ENCODE data around the gene MED22. TPM values are rescaled to one million over a fixed set of nuclear protein-coding genes. Genes with fewer than 3 reads are reported as not detected.

Gene MED22
- polyA plus RNA-seq, 1 donor (not counting 4 experiments of a cell fraction or from before 2014, with no cell fraction given) = 15.9 TPM

- no peak for TF ChIP-seq EZH2 (IDR thresholded peaks at IDR 0.05; ENCODE audit: low read length)
- peak in 2 of 3 experiments; percentile 24 to 51 for TF ChIP-seq CTCF (optimal IDR thresholded peaks at IDR 0.05 in 1 of 3, IDR thresholded peaks at IDR 0.05 in 1 of 3, conservative IDR thresholded peaks at IDR 0.05 in 1 of 3; ENCODE audit: extremely low read depth in 1 of 3, insufficient read depth in 2 of 3, low read length in 3 of 3)
- Histone ChIP-seq H3K27me3 (ENCODE audit: control insufficient read depth, extremely low read depth, insufficient read depth, low read length) (peaks cover 15% of the 10 kb centered on the region), H3K9me3 (ENCODE audit: control insufficient read depth, low read depth, low read length) (no peaks in the 10 kb centered on the region), H3K79me2 (ENCODE audit: control insufficient read depth, insufficient read depth, low read length) (no peaks in the 10 kb centered on the region), H3K27ac (ENCODE audit: control insufficient read depth, insufficient read depth, low read length) (no peak overlapping the region), H3K9me1 (ENCODE audit: control insufficient read depth, extremely low read depth, insufficient read depth, low read length) (no peaks in the 10 kb centered on the region), H3K36me3 (ENCODE audit: control insufficient read depth in 2 of 2, extremely low read depth in 1 of 2, insufficient read depth in 2 of 2, low read length in 2 of 2) (no peaks in the 10 kb centered on the region), H3K9ac (ENCODE audit: control insufficient read depth, extremely low read depth, insufficient read depth, low read length) (no peak overlapping the region), H3K4me1 (ENCODE audit: control insufficient read depth, extremely low read depth, insufficient read depth, low read length) (no peaks in the 10 kb centered on the region), H4K20me1 (ENCODE audit: control insufficient read depth, extremely low read depth, insufficient read depth, low read length) (no peaks in the 10 kb centered on the region), H2AFZ (ENCODE audit: control insufficient read depth, low read length) (no peak overlapping the region), H3K4me3 (ENCODE audit: control insufficient read depth in 2 of 3, extremely low read depth in 1 of 3, insufficient read depth in 2 of 3, low read depth in 1 of 3, low read length in 3 of 3) (no peak overlapping the region), H3K4me2 (ENCODE audit: control insufficient read depth, extremely low read depth, insufficient read depth, low read depth, low read length) (no peak overlapping the region)
- no peak for FAIRE-seq
- dilution Hi-C loops (cut with MboI; ENCODE audit: extremely low pct_ligation_motif_present, low sequenced_read_pairs) = no loop called here
- DNase-seq (ENCODE audit: low read depth, low spot score) = no peak
Observed at GRCh38 chr9:133396952-133397351, 49.0 kb upstream of the MED22 start.

- H4K20me1 ChIP-seq (ENCODE audit: control insufficient read depth, extremely low read depth, insufficient read depth, low read length) = no peaks in the 10 kb centered on the region
- no peaks in the 10 kb centered on the region for H3K9me1 ChIP-seq (ENCODE audit: control insufficient read depth, extremely low read depth, insufficient read depth, low read length)
- FAIRE-seq (no peak), DNase-seq (ENCODE audit: low read depth, low spot score) (no peak)
- H2AFZ ChIP-seq (ENCODE audit: control insufficient read depth, low read length) = no peak overlapping the region
- no peak overlapping the region for H3K4me3 ChIP-seq (ENCODE audit: control insufficient read depth in 2 of 3, extremely low read depth in 1 of 3, insufficient read depth in 2 of 3, low read depth in 1 of 3, low read length in 3 of 3)
- H3K36me3 ChIP-seq (ENCODE audit: control insufficient read depth in 2 of 2, extremely low read depth in 1 of 2, insufficient read depth in 2 of 2, low read length in 2 of 2) = no peaks in the 10 kb centered on the region
- no peak overlapping the region for H3K4me2 ChIP-seq (ENCODE audit: control insufficient read depth, extremely low read depth, insufficient read depth, low read depth, low read length)
- H3K4me1 ChIP-seq (ENCODE audit: control insufficient read depth, extremely low read depth, insufficient read depth, low read length) = no peaks in the 10 kb centered on the region
- dilution Hi-C loops (cut with MboI; ENCODE audit: extremely low pct_ligation_motif_present, low sequenced_read_pairs) = no loop called here
- no peaks in the 10 kb centered on the region for H3K9me3 ChIP-seq (ENCODE audit: control insufficient read depth, low read depth, low read length)
- no peak overlapping the region for H3K27ac ChIP-seq (ENCODE audit: control insufficient read depth, insufficient read depth, low read length)
- no peaks in the 10 kb centered on the region for H3K79me2 ChIP-seq (ENCODE audit: control insufficient read depth, insufficient read depth, low read length)
- H3K9ac ChIP-seq (ENCODE audit: control insufficient read depth, extremely low read depth, insufficient read depth, low read length) = no peak overlapping the region
- H3K27me3 ChIP-seq (ENCODE audit: control insufficient read depth, extremely low read depth, insufficient read depth, low read length) = peaks cover 15% of the 10 kb centered on the region
- peak in 1 of 3 experiments; percentile 24 for TF ChIP-seq CTCF (optimal IDR thresholded peaks at IDR 0.05 in 1 of 3, IDR thresholded peaks at IDR 0.05 in 1 of 3, conservative IDR thresholded peaks at IDR 0.05 in 1 of 3; ENCODE audit: extremely low read depth in 1 of 3, insufficient read depth in 2 of 3, low read length in 3 of 3)
- TF ChIP-seq EZH2 (IDR thresholded peaks at IDR 0.05; ENCODE audit: low read length) = no peak
Observed at GRCh38 chr9:133394687-133395271, 46.8 kb upstream of the MED22 start.
